A673 (cell line): ENCODE data around the gene SIVA1.

Source experiments
- EZH2 ChIP-seq: fragments of 200-600 bp; sonication (generic); IDR thresholded peaks from 2 replicates; pipeline ENCODE4 v1.6.1; 2017; ENCODE audit warnings: borderline replicate concordance, low read depth, mild to moderate bottlenecking, mixed read lengths, antibody characterized with exemption, low read length; ENCODE audit not compliant: poor library complexity, severe bottlenecking
- TF ChIP-seq, protein P1 (sequence below): fragments of 300-800, 200-600 bp; sonication (generic); conservative IDR thresholded peaks from 2 replicates; pipeline ENCODE4 v1.5.1; 2017; ENCODE audit warnings: low read depth, mild to moderate bottlenecking, antibody characterized with exemption, low read length, moderate library complexity, mixed read lengths

- TF ChIP-seq, protein P1, sequence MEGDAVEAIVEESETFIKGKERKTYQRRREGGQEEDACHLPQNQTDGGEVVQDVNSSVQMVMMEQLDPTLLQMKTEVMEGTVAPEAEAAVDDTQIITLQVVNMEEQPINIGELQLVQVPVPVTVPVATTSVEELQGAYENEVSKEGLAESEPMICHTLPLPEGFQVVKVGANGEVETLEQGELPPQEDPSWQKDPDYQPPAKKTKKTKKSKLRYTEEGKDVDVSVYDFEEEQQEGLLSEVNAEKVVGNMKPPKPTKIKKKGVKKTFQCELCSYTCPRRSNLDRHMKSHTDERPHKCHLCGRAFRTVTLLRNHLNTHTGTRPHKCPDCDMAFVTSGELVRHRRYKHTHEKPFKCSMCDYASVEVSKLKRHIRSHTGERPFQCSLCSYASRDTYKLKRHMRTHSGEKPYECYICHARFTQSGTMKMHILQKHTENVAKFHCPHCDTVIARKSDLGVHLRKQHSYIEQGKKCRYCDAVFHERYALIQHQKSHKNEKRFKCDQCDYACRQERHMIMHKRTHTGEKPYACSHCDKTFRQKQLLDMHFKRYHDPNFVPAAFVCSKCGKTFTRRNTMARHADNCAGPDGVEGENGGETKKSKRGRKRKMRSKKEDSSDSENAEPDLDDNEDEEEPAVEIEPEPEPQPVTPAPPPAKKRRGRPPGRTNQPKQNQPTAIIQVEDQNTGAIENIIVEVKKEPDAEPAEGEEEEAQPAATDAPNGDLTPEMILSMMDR: no peak
- no peak for TF ChIP-seq EZH2
Observed at GRCh38 chr14:104803912-104804410, 51.0 kb downstream of the SIVA1 start.
